ENCODE data around the gene GIGYF2. TPM values are rescaled to one million over a fixed set of nuclear protein-coding genes. Genes with fewer than 3 reads are reported as not detected.

Gene GIGYF2
- total RNA-seq, 1 donor from 2014 or later: 46.7 TPM

GRCh38 chr2:232873909-232874641 lies 176.9 kb downstream of the GIGYF2 start:
- Histone ChIP-seq H3K27me3 (ENCODE audit: control insufficient read depth, insufficient read depth, low read length) (peaks cover 2% of the 10 kb centered on the region), H3K36me3 (ENCODE audit: control insufficient read depth, insufficient read depth, low read length) (no peaks in the 10 kb centered on the region), H3K4me3 (ENCODE audit: low read depth, low read length) (no peak overlapping the region)
- no peak for DNase-seq (ENCODE audit: low read depth)
- TF ChIP-seq CTCF (IDR thresholded peaks at IDR 0.05; ENCODE audit: insufficient read depth, low read length, poor library complexity, severe bottlenecking): no peak

GRCh38 chr2:232874677-232875223 lies 177.6 kb downstream of the GIGYF2 start:
- no peak for DNase-seq (ENCODE audit: low read depth)
- no peak for TF ChIP-seq CTCF (IDR thresholded peaks at IDR 0.05; ENCODE audit: insufficient read depth, low read length, poor library complexity, severe bottlenecking)
- Histone ChIP-seq H3K27me3 (ENCODE audit: control insufficient read depth, insufficient read depth, low read length) (peaks cover 2% of the 10 kb centered on the region), H3K36me3 (ENCODE audit: control insufficient read depth, insufficient read depth, low read length) (no peaks in the 10 kb centered on the region), H3K4me3 (ENCODE audit: low read depth, low read length) (no peak overlapping the region)

- no peak for DNase-seq (ENCODE audit: low read depth)
- H3K36me3 ChIP-seq (ENCODE audit: control insufficient read depth, insufficient read depth, low read length): no peaks in the 10 kb centered on the region
- TF ChIP-seq CTCF (IDR thresholded peaks at IDR 0.05; ENCODE audit: insufficient read depth, low read length, poor library complexity, severe bottlenecking): peak; percentile 15
- peaks cover 2% of the 10 kb centered on the region for H3K27me3 ChIP-seq (ENCODE audit: control insufficient read depth, insufficient read depth, low read length)
- peak overlapping the region; percentile 48 for H3K4me3 ChIP-seq (ENCODE audit: low read depth, low read length)
Observed at GRCh38 chr2:232875256-232876121, 178.4 kb downstream of the GIGYF2 start.

- DNase-seq (ENCODE audit: low read depth): no peak
- peak; percentile 34 for TF ChIP-seq CTCF (IDR thresholded peaks at IDR 0.05; ENCODE audit: insufficient read depth, low read length, poor library complexity, severe bottlenecking)
Observed at GRCh38 chr2:232876161-232876977, 179.2 kb downstream of the GIGYF2 start.

GRCh38 chr2:232876978-232877441 lies 179.9 kb downstream of the GIGYF2 start:
- DNase-seq (ENCODE audit: low read depth): no peak
- TF ChIP-seq CTCF (IDR thresholded peaks at IDR 0.05; ENCODE audit: insufficient read depth, low read length, poor library complexity, severe bottlenecking): no peak
- H3K36me3 ChIP-seq (ENCODE audit: control insufficient read depth, insufficient read depth, low read length): no peaks in the 10 kb centered on the region
- peaks cover 2% of the 10 kb centered on the region for H3K27me3 ChIP-seq (ENCODE audit: control insufficient read depth, insufficient read depth, low read length)
- H3K4me3 ChIP-seq (ENCODE audit: low read depth, low read length): peak overlapping the region; percentile 48

More at GRCh38 chr2:232876161-232876977, 179.2 kb downstream of the GIGYF2 start:
- Histone ChIP-seq H3K4me3 (ENCODE audit: low read depth, low read length) (peak overlapping the region; percentile 48), H3K36me3 (ENCODE audit: control insufficient read depth, insufficient read depth, low read length) (no peaks in the 10 kb centered on the region), H3K27me3 (ENCODE audit: control insufficient read depth, insufficient read depth, low read length) (peaks cover 2% of the 10 kb centered on the region)
